ENCODE results near the gene MCHR1. TPM values are rescaled to one million over a fixed set of nuclear protein-coding genes. Genes with fewer than 3 reads are reported as not detected.
"Not testable (repeated sequence)": the region's sequence is repeated elsewhere in the genome, so short reads cannot be mapped to it uniquely, and the experiment has no call there.

Gene MCHR1
- total RNA-seq, 1 experiment from 2014 or later = 12.0 TPM

- not testable (repeated sequence) for H3K36me3 ChIP-seq; H3K27me3 ChIP-seq; DNase-seq; H3K4me3 ChIP-seq; H3K9me3 ChIP-seq (replicated peaks); H3K27ac ChIP-seq
- peaks cover 12% of the 10 kb centered on the region for H3K4me1 ChIP-seq
These were observed 40.9 kb downstream of the MCHR1 start for GRCh38 chr22:40720156-40720537.

GRCh38 chr22:40720538-40721256 lies 41.4 kb downstream of the MCHR1 start:
- Histone ChIP-seq H3K9me3 (replicated peaks) (no peaks in the 10 kb centered on the region), H3K4me3 (peak overlapping the region; percentile 2), H3K4me1 (peaks cover 11% of the 10 kb centered on the region), H3K27me3 (no peaks in the 10 kb centered on the region), H3K36me3 (no peaks in the 10 kb centered on the region), H3K27ac (peak overlapping the region; percentile 78)
- peak in 1 of 2 experiments; percentile 62 for DNase-seq

GRCh38 chr22:40721266-40721665 lies 42.0 kb downstream of the MCHR1 start:
- H3K9me3 ChIP-seq (replicated peaks) = no peaks in the 10 kb centered on the region
- H3K27me3 ChIP-seq = no peaks in the 10 kb centered on the region
- DNase-seq = peak; percentile 83 to 90
- peak overlapping the region; percentile 2 for H3K4me3 ChIP-seq
- H3K4me1 ChIP-seq = peaks cover 11% of the 10 kb centered on the region
- no peaks in the 10 kb centered on the region for H3K36me3 ChIP-seq
- peak overlapping the region; percentile 78 for H3K27ac ChIP-seq

GRCh38 chr22:40723396-40723933 lies 44.2 kb downstream of the MCHR1 start:
- DNase-seq = no peak
- H3K27ac ChIP-seq = no peak overlapping the region
- no peaks in the 10 kb centered on the region for H3K36me3 ChIP-seq
- no peak overlapping the region for H3K4me3 ChIP-seq
- H3K4me1 ChIP-seq = peaks cover 24% of the 10 kb centered on the region
- H3K27me3 ChIP-seq = no peaks in the 10 kb centered on the region
- no peaks in the 10 kb centered on the region for H3K9me3 ChIP-seq (replicated peaks)

GRCh38 chr22:40726514-40726913 lies 47.2 kb downstream of the MCHR1 start:
- DNase-seq = no peak
- Histone ChIP-seq H3K4me1 (peaks cover 25% of the 10 kb centered on the region), H3K4me3 (no peak overlapping the region), H3K27ac (no peak overlapping the region), H3K27me3 (no peaks in the 10 kb centered on the region), H3K36me3 (no peaks in the 10 kb centered on the region), H3K9me3 (replicated peaks) (no peaks in the 10 kb centered on the region)

GRCh38 chr22:40727070-40727963 lies 48.0 kb downstream of the MCHR1 start:
- no peak for DNase-seq
- no peaks in the 10 kb centered on the region for H3K9me3 ChIP-seq (replicated peaks)
- peak overlapping the region; percentile 90 for H3K27ac ChIP-seq
- no peak overlapping the region for H3K4me3 ChIP-seq
- no peaks in the 10 kb centered on the region for H3K36me3 ChIP-seq
- H3K27me3 ChIP-seq = no peaks in the 10 kb centered on the region
- H3K4me1 ChIP-seq = peaks cover 24% of the 10 kb centered on the region

- H3K9me3 ChIP-seq (replicated peaks) = no peaks in the 10 kb centered on the region
- H3K36me3 ChIP-seq = no peaks in the 10 kb centered on the region
- peak overlapping the region; percentile 90 for H3K27ac ChIP-seq
- peak overlapping the region; percentile 31 for H3K4me3 ChIP-seq
- no peak for DNase-seq
- H3K4me1 ChIP-seq = peaks cover 32% of the 10 kb centered on the region
- H3K27me3 ChIP-seq = no peaks in the 10 kb centered on the region
These were observed 48.8 kb downstream of the MCHR1 start for GRCh38 chr22:40727964-40728615.

- H3K36me3 ChIP-seq = no peaks in the 10 kb centered on the region
- H3K27ac ChIP-seq = peak overlapping the region; percentile 90
- peaks cover 32% of the 10 kb centered on the region for H3K4me1 ChIP-seq
- peak overlapping the region; percentile 31 for H3K4me3 ChIP-seq
- no peaks in the 10 kb centered on the region for H3K27me3 ChIP-seq
- DNase-seq = peak; percentile 85 to 91
- H3K9me3 ChIP-seq (replicated peaks) = no peaks in the 10 kb centered on the region
These were observed 49.5 kb downstream of the MCHR1 start for GRCh38 chr22:40728731-40729189.

- no peak for DNase-seq
- Histone ChIP-seq H3K27ac (peak overlapping the region; percentile 90), H3K27me3 (no peaks in the 10 kb centered on the region), H3K4me3 (no peak overlapping the region), H3K4me1 (peaks cover 32% of the 10 kb centered on the region), H3K9me3 (replicated peaks) (no peaks in the 10 kb centered on the region), H3K36me3 (no peaks in the 10 kb centered on the region)
These were observed 50.0 kb downstream of the MCHR1 start for GRCh38 chr22:40729284-40729683.

Other genes with a start within 250 kb of the MCHR1 start
- gene MRTFA, start 42.8 kb upstream of the MCHR1 start, total RNA-seq (2014; rRNA removed; shearing (Covaris generic)) = 12.3 and 16.0 TPM in 2 replicates
- 37.0 and 37.9 TPM in 2 replicates for gene SLC25A17, start 139.9 kb downstream of the MCHR1 start, total RNA-seq (2014; rRNA removed; shearing (Covaris generic))
- gene ST13, start 177.2 kb downstream of the MCHR1 start, total RNA-seq (2014; rRNA removed; shearing (Covaris generic)) = 245 and 285 TPM in 2 replicates
- gene XPNPEP3, start 177.7 kb downstream of the MCHR1 start, total RNA-seq (2014; rRNA removed; shearing (Covaris generic)) = 17.3 and 18.2 TPM in 2 replicates
- gene DNAJB7, start 182.6 kb downstream of the MCHR1 start, total RNA-seq (2014; rRNA removed; shearing (Covaris generic)) = not detected in 2 replicates